DOHH2 (cell line): Measurements from ENCODE around the gene NRN1.

Experiments
- H3F3A ChIP-seq: fragments of 200-600 bp; sonication (generic), shearing (Covaris generic); 2 replicates; pipeline ENCODE4 v1.6.0; 2016; ENCODE audit warnings: antibody characterized with exemption, mild to moderate bottlenecking; ENCODE audit not compliant: control insufficient read depth, insufficient read depth
- H3K27ac ChIP-seq: fragments of 200-600 bp; sonication (generic); 2 replicates; pipeline ENCODE4 v1.5.1; 2014; ENCODE audit warnings: low read depth, mild to moderate bottlenecking, low read length, moderate library complexity
- H3K27me3 ChIP-seq: fragments of 200-600 bp; sonication (generic); 2 replicates; pipeline ENCODE4 v1.6.1; 2014; ENCODE audit warnings: mild to moderate bottlenecking, low read length, mixed read lengths; ENCODE audit not compliant: control insufficient read depth
- H3K36me3 ChIP-seq: fragments of 200-600 bp; sonication (generic); 2 replicates; pipeline ENCODE4 v1.6.1; 2014; ENCODE audit warnings: mild to moderate bottlenecking, low read length, moderate library complexity, mixed read lengths; ENCODE audit not compliant: control insufficient read depth
- H3K4me1 ChIP-seq: fragments of 200-600 bp; sonication (generic); 2 replicates; pipeline ENCODE4 v1.6.1; 2014; ENCODE audit warnings: mild to moderate bottlenecking, low read length, mixed read lengths; ENCODE audit not compliant: control insufficient read depth
- H3K4me2 ChIP-seq: fragments of 200-600 bp; sonication (generic); 2 replicates; pipeline ENCODE4 v1.6.0; 2014; ENCODE audit warnings: mild to moderate bottlenecking, low read length, moderate library complexity
- H3K4me3 ChIP-seq: fragments of 200-600 bp; sonication (generic); 2 replicates; pipeline ENCODE4 v1.5.1; 2014; ENCODE audit warnings: mild to moderate bottlenecking, low read length, mixed read lengths
- H3K79me2 ChIP-seq: fragments of 200-600 bp; sonication (generic); 2 replicates; pipeline ENCODE4 v1.6.1; 2014; ENCODE audit warnings: mild to moderate bottlenecking, low read length, mixed read lengths; ENCODE audit not compliant: control insufficient read depth
- H3K9me2 ChIP-seq: fragments of 200-600 bp; sonication (generic); replicated peaks from 2 replicates; pipeline ENCODE4 v1.6.1; 2014; ENCODE audit warnings: mild to moderate bottlenecking, low read length, mixed read lengths; ENCODE audit not compliant: control insufficient read depth
- H3K9me3 ChIP-seq: fragments of 200-600 bp; sonication (generic); 2 replicates; pipeline ENCODE4 v1.6.1; 2014; ENCODE audit warnings: antibody characterized with exemption, low read length, mixed read lengths; ENCODE audit not compliant: control insufficient read depth, insufficient read depth
- H4K20me1 ChIP-seq: fragments of 200-600 bp; sonication (generic); 2 replicates; pipeline ENCODE4 v1.6.0; 2014; ENCODE audit warnings: low read depth, mild to moderate bottlenecking, antibody characterized with exemption, low read length, moderate library complexity; ENCODE audit not compliant: control insufficient read depth, insufficient read depth
- EZH2phosphoT487 ChIP-seq: fragments of 200-600 bp; sonication (generic); IDR thresholded peaks from 2 replicates; pipeline ENCODE4 v1.6.1; 2017; ENCODE audit warnings: borderline replicate concordance, mild to moderate bottlenecking, antibody characterized with exemption, low read length, moderate library complexity, mixed read lengths
- TF ChIP-seq, protein P1 (sequence below): fragments of 200-600 bp; sonication (generic); IDR thresholded peaks from one replicate; pipeline ENCODE4 v1.5.1; 2014; ENCODE audit warnings: antibody characterized with exemption, mild to moderate bottlenecking, low read depth, low read length; ENCODE audit not compliant: poor library complexity, severe bottlenecking

Gene NRN1

DNA sequence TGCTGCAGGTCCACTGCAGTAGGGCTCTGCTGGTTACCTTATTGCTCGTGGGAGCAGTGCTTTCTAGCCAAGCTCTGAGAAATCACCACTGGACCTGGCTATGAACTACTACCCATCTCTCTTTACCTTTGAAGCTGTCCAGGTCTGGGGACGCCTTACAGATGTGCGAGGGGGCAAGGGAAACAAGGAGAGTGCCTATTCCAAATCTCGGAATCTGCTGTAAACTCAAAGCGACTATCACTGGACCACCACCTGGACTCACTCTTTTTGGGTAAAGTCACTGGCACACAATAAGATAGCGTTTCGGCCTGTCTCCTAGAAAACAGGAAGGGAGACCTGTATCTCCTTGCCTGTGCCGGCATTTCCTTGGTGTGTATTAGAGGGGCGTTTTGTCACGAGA lies 5.3 kb downstream of the NRN1 start:
- TF ChIP-seq, protein P1, sequence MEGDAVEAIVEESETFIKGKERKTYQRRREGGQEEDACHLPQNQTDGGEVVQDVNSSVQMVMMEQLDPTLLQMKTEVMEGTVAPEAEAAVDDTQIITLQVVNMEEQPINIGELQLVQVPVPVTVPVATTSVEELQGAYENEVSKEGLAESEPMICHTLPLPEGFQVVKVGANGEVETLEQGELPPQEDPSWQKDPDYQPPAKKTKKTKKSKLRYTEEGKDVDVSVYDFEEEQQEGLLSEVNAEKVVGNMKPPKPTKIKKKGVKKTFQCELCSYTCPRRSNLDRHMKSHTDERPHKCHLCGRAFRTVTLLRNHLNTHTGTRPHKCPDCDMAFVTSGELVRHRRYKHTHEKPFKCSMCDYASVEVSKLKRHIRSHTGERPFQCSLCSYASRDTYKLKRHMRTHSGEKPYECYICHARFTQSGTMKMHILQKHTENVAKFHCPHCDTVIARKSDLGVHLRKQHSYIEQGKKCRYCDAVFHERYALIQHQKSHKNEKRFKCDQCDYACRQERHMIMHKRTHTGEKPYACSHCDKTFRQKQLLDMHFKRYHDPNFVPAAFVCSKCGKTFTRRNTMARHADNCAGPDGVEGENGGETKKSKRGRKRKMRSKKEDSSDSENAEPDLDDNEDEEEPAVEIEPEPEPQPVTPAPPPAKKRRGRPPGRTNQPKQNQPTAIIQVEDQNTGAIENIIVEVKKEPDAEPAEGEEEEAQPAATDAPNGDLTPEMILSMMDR: no peak
- no peak for TF ChIP-seq EZH2phosphoT487
- peaks cover 21% of the 10 kb centered on the region for H3K4me1 ChIP-seq
- H3K27ac ChIP-seq: no peak overlapping the region
- H3K9me3 ChIP-seq: no peaks in the 10 kb centered on the region
- H4K20me1 ChIP-seq: no peaks in the 10 kb centered on the region
- no peaks in the 10 kb centered on the region; the same call in 1 of the 2 replicates for H3K79me2 ChIP-seq
- H3K9me2 ChIP-seq: no peaks in the 10 kb centered on the region
- peaks cover 65% of the 10 kb centered on the region for H3K27me3 ChIP-seq
- no peaks in the 10 kb centered on the region for H3K36me3 ChIP-seq
- H3K4me2 ChIP-seq: no peak overlapping the region
- no peak overlapping the region for H3K4me3 ChIP-seq
- H3F3A ChIP-seq: peaks cover 6% of the 10 kb centered on the region

DNA sequence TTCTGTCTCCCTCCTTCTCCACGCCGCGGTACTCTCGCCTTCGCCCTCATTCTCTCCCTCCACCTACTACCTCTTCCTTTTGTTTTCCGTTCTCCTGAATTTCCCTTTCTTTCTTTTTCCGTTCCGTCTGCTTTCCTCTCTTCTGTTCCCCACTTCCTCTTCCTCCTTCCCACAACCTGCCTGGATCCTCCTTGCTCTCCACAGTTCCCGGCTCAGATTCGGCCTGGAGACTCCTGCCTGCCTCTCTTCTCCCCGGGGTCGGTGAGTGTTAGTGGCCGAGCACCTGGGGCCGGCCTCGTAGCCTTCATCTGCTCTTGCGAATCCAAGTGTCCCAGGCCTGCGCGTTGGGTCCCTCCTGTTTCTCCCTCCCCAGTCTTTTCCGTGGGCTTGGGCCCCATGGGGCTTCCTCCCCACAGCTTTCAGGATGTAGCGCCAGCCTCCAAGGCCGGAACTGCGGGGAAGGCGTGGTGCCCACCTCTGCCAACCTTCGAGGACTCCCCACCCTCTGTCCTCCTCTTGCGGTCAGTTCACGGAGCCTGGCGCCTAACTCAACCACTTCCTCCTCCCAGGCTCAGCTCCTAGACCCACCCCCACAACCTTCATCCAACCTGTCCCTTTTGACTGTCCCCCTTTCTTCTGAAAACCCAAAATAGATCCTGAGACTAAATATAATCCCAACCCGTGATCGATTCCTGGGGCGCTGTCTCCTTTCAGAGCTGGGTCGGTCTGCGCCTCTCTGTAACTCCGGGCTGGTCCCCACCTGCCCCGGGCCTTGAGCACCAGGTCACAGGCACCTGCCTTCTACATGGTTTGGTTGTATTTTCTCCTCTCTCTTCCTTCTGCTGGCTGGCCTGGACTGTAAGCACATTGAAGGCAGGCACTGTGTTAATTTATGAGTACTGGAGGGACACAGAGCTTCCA lies 6.8 kb downstream of the NRN1 start:
- H3K79me2 ChIP-seq: no peaks in the 10 kb centered on the region; the same call in 1 of the 2 replicates
- peaks cover 6% of the 10 kb centered on the region; the same call in 1 of the 2 replicates for H3F3A ChIP-seq
- H3K9me2 ChIP-seq: no peaks in the 10 kb centered on the region
- peaks cover 63% of the 10 kb centered on the region for H3K27me3 ChIP-seq
- no peaks in the 10 kb centered on the region for H3K36me3 ChIP-seq
- peaks cover 15% of the 10 kb centered on the region for H3K4me1 ChIP-seq
- no peak overlapping the region for H3K4me2 ChIP-seq
- TF ChIP-seq, protein P1: no peak
- no peak for TF ChIP-seq EZH2phosphoT487
- no peak overlapping the region for H3K27ac ChIP-seq
- no peaks in the 10 kb centered on the region for H3K9me3 ChIP-seq
- H3K4me3 ChIP-seq: no peak overlapping the region
- no peaks in the 10 kb centered on the region for H4K20me1 ChIP-seq

DNA sequence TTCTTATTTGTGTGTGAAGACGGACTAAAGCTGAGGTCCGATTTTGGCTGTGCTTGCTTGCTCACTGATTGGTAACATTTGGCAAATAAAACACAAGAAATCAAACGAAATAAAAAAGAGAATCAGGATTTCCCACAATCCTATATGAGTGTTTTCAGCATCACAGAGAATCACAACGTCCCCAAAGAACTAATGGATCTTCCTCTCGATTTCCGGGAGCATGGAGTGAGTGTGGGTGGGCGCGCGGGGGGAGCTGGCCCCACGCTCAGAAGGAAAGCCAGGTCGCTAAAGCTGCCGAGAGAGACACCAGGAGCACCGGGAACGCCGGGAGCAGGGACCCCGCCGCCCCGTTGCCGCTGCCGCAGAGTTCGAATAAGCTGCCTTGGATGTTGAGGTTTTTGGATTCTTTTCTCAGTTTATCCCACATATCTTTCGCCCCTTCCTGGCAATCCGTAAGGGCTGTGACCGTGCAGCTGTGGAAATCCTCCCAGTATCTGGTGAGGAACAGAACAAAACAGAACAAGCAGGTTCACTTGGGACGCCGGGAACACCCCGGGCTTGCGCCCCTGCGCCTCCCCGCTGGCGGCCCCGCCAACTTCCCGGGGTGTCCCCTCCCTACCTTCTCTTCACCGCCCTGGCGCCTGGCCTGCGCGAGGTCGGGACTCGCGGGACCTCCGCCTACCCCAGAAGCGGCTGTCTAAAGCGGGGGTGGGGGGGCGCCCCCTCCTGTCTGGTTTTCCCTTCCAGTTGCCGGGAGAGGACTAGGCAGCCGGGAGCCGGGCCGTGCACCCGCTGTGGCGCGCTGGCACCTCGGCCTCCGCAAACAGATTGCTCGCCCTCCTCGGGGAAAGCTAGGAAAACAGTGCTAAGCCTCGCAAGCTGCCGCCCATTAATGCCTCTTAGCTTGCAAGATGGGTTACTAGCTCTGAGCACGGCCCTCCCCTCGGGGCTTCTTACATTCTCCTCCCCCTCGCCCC lies 7.7 kb downstream of the NRN1 start:
- no peaks in the 10 kb centered on the region for H4K20me1 ChIP-seq
- no peak for TF ChIP-seq EZH2phosphoT487
- TF ChIP-seq, protein P1: no peak
- no peak overlapping the region for H3K27ac ChIP-seq
- H3K4me2 ChIP-seq: no peak overlapping the region
- peaks cover 6% of the 10 kb centered on the region; the same call in 1 of the 2 replicates for H3F3A ChIP-seq
- H3K36me3 ChIP-seq: no peaks in the 10 kb centered on the region
- no peaks in the 10 kb centered on the region for H3K9me3 ChIP-seq
- H3K79me2 ChIP-seq: no peaks in the 10 kb centered on the region
- peaks cover 64% of the 10 kb centered on the region for H3K27me3 ChIP-seq
- peaks cover 15% of the 10 kb centered on the region for H3K4me1 ChIP-seq
- no peak overlapping the region for H3K4me3 ChIP-seq
- H3K9me2 ChIP-seq: no peaks in the 10 kb centered on the region
